KOPT-K1 (cell line): ENCODE results near the gene KIT.

Experiments
- H3K27ac ChIP-seq: fragments of 200-600 bp; sonication (generic); 2 replicates; pipeline ENCODE4 v1.5.1; 2016; ENCODE audit warnings: antibody characterized with exemption, mild to moderate bottlenecking, low read depth, low read length; ENCODE audit not compliant: poor library complexity, severe bottlenecking
- H3K36me3 ChIP-seq: fragments of 200-600 bp; sonication (generic); 2 replicates; pipeline ENCODE4 v1.5.1; 2017; ENCODE audit warnings: antibody characterized with exemption, mild to moderate bottlenecking, low read length, moderate library complexity; ENCODE audit not compliant: insufficient read depth
- H3K9me3 ChIP-seq: fragments of 200-600 bp; sonication (generic); 2 replicates; pipeline ENCODE4 v1.5.1; 2017; ENCODE audit warnings: antibody characterized with exemption, low read length, mild to moderate bottlenecking; ENCODE audit not compliant: insufficient read depth, poor library complexity, severe bottlenecking

KIT gene

DNA sequence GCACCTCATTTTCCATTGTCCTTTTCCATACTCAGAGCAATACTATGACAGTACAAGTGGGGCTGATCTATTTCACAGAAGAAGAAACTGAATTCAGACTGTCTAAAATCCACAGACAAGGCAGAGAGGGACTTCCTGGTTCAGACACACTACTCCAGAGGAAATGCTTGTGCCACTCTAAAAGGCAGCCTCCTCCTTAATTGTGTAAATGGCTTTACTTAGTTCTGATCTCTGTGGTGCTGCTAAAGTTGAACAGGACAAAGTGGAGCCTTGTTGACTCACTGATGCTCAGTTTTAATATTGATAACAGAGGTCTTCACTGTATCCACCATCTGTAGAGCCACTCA lies 122.4 kb downstream of the KIT start:
- H3K27ac ChIP-seq = no peak overlapping the region
- H3K36me3 ChIP-seq = no peaks in the 10 kb centered on the region
- no peaks in the 10 kb centered on the region for H3K9me3 ChIP-seq

DNA sequence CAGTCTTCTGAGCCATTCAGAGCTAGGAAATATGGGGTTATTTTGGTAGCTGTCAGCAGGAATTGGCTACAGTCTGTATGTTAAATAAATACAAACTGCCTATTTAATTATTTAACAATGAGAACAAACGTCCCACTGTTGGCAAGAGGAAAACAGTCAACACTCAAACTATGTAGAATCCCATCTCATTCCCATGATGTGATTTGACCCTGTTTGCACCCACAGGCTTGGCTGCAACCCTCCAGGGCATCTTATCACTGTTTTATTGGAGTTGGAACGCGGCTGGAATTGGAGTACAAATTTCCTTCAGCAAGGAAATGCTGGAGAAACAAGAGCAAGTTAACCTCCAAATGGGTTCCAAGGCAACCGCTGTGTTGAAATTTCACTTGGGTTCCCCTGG lies 124.0 kb downstream of the KIT start:
- Histone ChIP-seq H3K9me3 (no peaks in the 10 kb centered on the region), H3K36me3 (no peaks in the 10 kb centered on the region), H3K27ac (no peak overlapping the region)

DNA sequence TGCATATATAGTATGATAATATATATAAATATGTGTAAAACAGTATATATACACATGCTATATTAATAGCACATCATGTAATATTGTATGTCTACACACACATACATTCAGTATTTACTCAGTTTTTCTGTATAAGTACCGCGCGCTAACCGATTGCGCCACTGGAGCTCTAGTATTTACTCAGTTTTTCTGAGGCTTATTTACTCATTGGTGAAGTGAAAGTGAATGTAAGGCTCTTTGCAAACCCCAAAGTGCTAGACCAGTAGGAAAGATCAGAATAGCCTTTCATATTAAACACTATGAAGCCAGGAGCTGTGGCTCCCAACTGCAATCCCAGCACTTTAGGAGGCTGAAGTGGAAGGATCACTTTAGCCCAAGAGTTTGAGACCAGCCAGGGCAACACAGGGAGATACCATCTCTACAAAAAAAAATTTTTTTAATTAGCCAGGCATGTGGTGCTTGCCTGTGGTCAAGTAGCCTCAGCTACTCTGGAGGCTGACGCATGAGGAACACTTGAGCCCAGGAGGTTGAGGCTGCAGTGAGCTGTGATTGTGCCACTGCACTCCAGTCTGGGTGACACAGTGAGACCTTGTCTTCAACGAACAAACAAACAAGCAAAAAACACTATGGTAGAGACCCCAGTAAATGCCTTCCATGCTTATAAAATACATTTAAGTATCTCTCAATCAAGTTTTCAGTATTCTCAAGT lies 125.8 kb downstream of the KIT start:
- H3K9me3 ChIP-seq = no peaks in the 10 kb centered on the region
- H3K27ac ChIP-seq = no peak overlapping the region
- H3K36me3 ChIP-seq = no peaks in the 10 kb centered on the region

DNA sequence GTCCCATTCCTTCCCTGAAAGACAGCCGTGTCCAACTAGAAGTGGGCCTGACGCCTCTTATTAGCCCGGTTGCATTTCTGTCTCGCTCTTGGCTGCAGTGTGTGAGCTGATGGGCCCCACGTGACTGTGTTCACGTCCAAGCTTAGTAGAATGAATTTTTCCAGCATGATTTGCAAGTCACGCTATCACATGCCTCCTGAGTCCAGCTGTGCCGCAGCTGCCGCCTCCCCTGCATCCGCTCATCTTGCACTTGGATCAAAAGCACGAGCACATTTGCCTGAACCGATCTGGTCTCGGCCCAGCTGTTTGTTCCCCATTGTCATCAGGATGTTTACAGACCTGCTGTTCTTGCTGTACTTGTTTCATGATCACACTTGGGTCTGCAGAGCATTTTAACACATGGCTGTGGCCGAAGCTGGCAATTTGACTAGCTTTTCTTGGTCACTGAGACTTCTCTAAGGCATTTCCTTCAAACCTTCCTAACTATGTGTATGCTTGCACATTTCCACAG lies 126.5 kb downstream of the KIT start:
- no peak overlapping the region for H3K27ac ChIP-seq
- H3K9me3 ChIP-seq = no peaks in the 10 kb centered on the region
- H3K36me3 ChIP-seq = no peaks in the 10 kb centered on the region
